CD4-positive, CD25-positive, alpha-beta regulatory T cell (primary cell): ENCODE results near the gene PERM1. TPM values are rescaled to one million over a fixed set of nuclear protein-coding genes. Genes with fewer than 3 reads are reported as not detected.

ENCODE experiments used
- ATAC-seq, 2 donors: fragments of 150-1000 bp; cut with Tn5 transposase; one replicate each; pipeline ENCODE4 v1.10.0; 2021; ENCODE audit warnings: low read depth in 2 of 2, moderate number of reproducible peaks in 2 of 2, moderate library complexity in 1 of 2
- DNase-seq, 3 donors: peaks; one replicate each; pipeline versions ENCODE4 v3.0.0 to v3.0.0-alpha.2; 2012 to 2022; ENCODE audit warnings: mixed read lengths in 1 of 3
- H3K27ac ChIP-seq: one replicate; pipeline ENCODE4 v1.7.0; 2013; ENCODE audit warnings: mild to moderate bottlenecking, low read length; ENCODE audit not compliant: insufficient read depth, poor library complexity, severe bottlenecking
- H3K27me3 ChIP-seq: one replicate; pipeline ENCODE4 v1.7.0; 2013; ENCODE audit warnings: low read length; ENCODE audit not compliant: control insufficient read depth, insufficient read depth
- H3K36me3 ChIP-seq: one replicate; pipeline ENCODE4 v1.7.0; 2013; ENCODE audit warnings: mild to moderate bottlenecking, low read length, moderate library complexity; ENCODE audit not compliant: control insufficient read depth, insufficient read depth
- H3K4me1 ChIP-seq: 2 replicates; pipeline ENCODE4 v1.7.0; 2013; ENCODE audit warnings: mild to moderate bottlenecking, low read length; ENCODE audit not compliant: insufficient read depth, control insufficient read depth, poor library complexity, severe bottlenecking
- H3K4me3 ChIP-seq: one replicate; pipeline ENCODE4 v1.7.0; 2013; ENCODE audit warnings: low read depth, mild to moderate bottlenecking, low read length, moderate library complexity
- H3K9me3 ChIP-seq, 2 experiments: 1 replicate in 1 of 2; 2 replicates in 1 of 2; pipeline ENCODE4 v1.7.0; 2013; ENCODE audit warnings: low read length in 2 of 2, mild to moderate bottlenecking in 1 of 2, moderate library complexity in 1 of 2; ENCODE audit not compliant: control insufficient read depth in 2 of 2
- H3K27ac Mint-ChIP-seq, 3 donors: one replicate each; pipeline ENCODE4 v1.8.0; 2020 to 2022; ENCODE audit warnings: mild to moderate bottlenecking in 3 of 3, mixed read lengths in 3 of 3, moderate library complexity in 2 of 3
- H3K27me3 Mint-ChIP-seq: one replicate; pipeline ENCODE4 v1.8.0; 2022; ENCODE audit warnings: mild to moderate bottlenecking, mixed read lengths
- H3K36me3 Mint-ChIP-seq: one replicate; pipeline ENCODE4 v1.8.0; 2020; ENCODE audit warnings: mixed read lengths
- H3K4me1 Mint-ChIP-seq, 4 donors: one replicate each; pipeline ENCODE4 v1.8.0; 2020 to 2022; ENCODE audit warnings: mixed read lengths in 4 of 4, mild to moderate bottlenecking in 1 of 4
- H3K4me3 Mint-ChIP-seq, 4 donors: one replicate each; pipeline ENCODE4 v1.8.0; 2020 to 2022; ENCODE audit warnings: mild to moderate bottlenecking in 4 of 4, mixed read lengths in 4 of 4, moderate library complexity in 3 of 4
- H3K9me3 Mint-ChIP-seq, 7 donors: one replicate each; pipeline ENCODE4 v1.8.0; 2020 to 2022; ENCODE audit warnings: mixed read lengths in 7 of 7, mild to moderate bottlenecking in 3 of 7, moderate library complexity in 2 of 7
- polyA plus RNA-seq, 4 donors: library from polyadenylated mRNA; unstranded; fragments of 300-500 nt; fragmentation: Illumina TruSeq; gene quantifications; one replicate each; pipeline ENCODE4 v1.2.3, GENCODE V29; 2021
- total RNA-seq: library from RNA; stranded (reverse); gene quantifications from one replicate; pipeline ENCODE4 v1.2.3, GENCODE V29; 2022

PERM1 gene
- total and polyA plus RNA-seq, 5 donors from 2014 or later, result not detected

DNA sequence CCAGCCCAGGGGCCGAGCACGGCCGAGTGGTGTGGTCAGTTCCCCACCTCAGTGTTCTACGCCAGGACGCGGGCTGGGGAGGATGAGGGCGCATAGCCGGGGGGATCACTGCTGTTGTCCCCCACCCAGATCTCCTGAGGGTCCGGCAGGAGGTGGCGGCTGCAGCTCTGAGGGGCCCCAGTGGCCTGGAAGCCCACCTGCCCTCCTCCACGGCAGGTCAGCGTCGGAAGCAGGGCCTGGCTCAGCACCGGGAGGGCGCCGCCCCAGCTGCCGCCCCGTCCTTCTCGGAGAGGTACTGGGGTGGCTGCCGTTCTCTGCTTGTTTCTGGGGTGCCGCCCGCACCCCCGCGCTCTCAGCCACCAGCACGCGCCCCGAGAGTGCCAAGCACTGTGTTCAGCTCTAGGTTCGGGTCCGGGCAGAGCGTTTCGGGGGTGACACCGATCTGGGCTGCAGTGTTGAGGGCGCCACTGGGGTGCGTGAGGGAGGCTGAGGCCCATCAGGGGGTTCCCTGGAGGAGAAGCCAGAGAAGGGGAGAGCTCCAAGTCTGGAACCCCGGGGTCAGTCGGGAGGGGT is 40.8 kb downstream of the PERM1 start:
- no peak overlapping the region for H3K4me3 ChIP-seq
- ATAC-seq (no peak), DNase-seq (no peak)
- Mint-ChIP-seq H3K4me3 (peak overlapping the region; percentile 70 to 84 (median 76)), H3K27me3 (peaks cover 26% of the 10 kb centered on the region), H3K36me3 (peaks cover 9% of the 10 kb centered on the region), H3K9me3 (no peaks in the 10 kb centered on the region), H3K27ac (no peak overlapping the region), H3K4me1 (peaks cover 0 to 13% (median 0%) of the 10 kb centered on the region in 4 donors)
- no peak overlapping the region for H3K27ac ChIP-seq
- no peaks in the 10 kb centered on the region for H3K27me3 ChIP-seq
- no peaks in the 10 kb centered on the region for H3K9me3 ChIP-seq
- H3K36me3 ChIP-seq, result no peaks in the 10 kb centered on the region
- peaks cover 27% of the 10 kb centered on the region for H3K4me1 ChIP-seq

DNA sequence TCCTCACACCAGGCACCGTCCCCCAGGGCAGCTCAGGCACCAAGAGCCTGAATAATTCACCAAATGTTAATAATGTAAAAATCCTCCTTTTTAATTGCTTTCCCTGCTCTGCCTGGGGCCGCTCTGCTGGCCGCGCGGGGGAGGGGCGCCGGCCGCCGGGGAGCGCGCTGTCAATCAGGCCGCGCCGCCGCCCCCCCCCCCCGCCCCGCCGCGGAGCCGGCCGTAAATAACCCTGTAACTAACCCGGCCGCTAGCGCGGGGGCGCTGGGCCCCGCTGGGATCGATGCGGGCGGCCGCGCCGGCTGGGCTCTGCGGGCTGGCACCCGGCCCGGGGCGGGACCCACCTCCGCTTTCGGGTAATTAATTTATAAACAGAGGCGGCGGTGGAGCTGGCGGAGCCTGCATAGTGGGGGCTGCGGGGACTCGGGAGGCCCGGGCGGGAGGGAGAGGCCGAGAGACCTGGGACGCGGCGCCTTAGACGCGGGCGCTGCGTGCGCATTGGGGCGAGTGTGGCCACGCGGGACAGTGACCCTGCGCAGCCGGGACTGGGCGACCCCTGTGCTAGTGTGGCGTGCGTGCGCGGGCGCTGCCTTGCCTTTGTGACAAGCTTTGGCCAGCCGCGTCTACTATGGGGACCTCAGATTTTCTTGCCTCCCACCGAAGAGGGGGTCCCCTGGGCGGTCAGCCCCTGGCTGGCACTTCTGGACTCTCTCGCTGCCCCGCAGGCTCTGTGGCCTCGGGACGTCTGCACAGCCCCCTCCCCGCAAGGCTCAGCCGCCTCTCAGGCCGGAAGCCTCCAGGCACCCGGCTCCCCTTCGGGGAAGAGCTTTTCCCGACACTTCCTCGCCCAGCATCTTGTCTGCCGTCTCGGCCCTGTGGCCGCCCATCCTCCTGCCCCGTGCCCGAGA is 41.5 kb downstream of the PERM1 start:
- peaks cover 0 to 13% (median 0%) of the 10 kb centered on the region in 4 donors for H3K4me1 Mint-ChIP-seq
- no peak overlapping the region for H3K27ac Mint-ChIP-seq
- H3K27me3 ChIP-seq, result no peaks in the 10 kb centered on the region
- DNase-seq (peak in 1 of 3 donors; percentile 26), ATAC-seq (peak in 1 of 2 donors; percentile 24)
- H3K27me3 Mint-ChIP-seq, result peaks cover 26% of the 10 kb centered on the region
- H3K4me3 Mint-ChIP-seq, result peak overlapping the region; percentile 66 to 84 (median 74)
- no peaks in the 10 kb centered on the region for H3K36me3 ChIP-seq
- peaks cover 2% of the 10 kb centered on the region for H3K36me3 Mint-ChIP-seq
- H3K27ac ChIP-seq, result no peak overlapping the region
- no peaks in the 10 kb centered on the region for H3K9me3 Mint-ChIP-seq
- H3K9me3 ChIP-seq, result no peaks in the 10 kb centered on the region
- H3K4me3 ChIP-seq, result no peak overlapping the region
- peaks cover 27% of the 10 kb centered on the region for H3K4me1 ChIP-seq

GRCh38 chr1:939511-940106 is 42.3 kb downstream of the PERM1 start:
- Mint-ChIP-seq H3K27me3 (peaks cover 31% of the 10 kb centered on the region), H3K4me3 (peak overlapping the region in 2 of 4 donors; percentile 16 to 54), H3K4me1 (peaks cover 0 to 16% (median 0%) of the 10 kb centered on the region in 4 donors), H3K9me3 (no peaks in the 10 kb centered on the region), H3K36me3 (no peaks in the 10 kb centered on the region), H3K27ac (no peak overlapping the region)
- H3K36me3 ChIP-seq, result no peaks in the 10 kb centered on the region
- no peaks in the 10 kb centered on the region for H3K27me3 ChIP-seq
- H3K9me3 ChIP-seq, result no peaks in the 10 kb centered on the region
- peaks cover 27% of the 10 kb centered on the region for H3K4me1 ChIP-seq
- no peak for ATAC-seq
- H3K27ac ChIP-seq, result no peak overlapping the region
- no peak overlapping the region for H3K4me3 ChIP-seq
- no peak for DNase-seq

DNA sequence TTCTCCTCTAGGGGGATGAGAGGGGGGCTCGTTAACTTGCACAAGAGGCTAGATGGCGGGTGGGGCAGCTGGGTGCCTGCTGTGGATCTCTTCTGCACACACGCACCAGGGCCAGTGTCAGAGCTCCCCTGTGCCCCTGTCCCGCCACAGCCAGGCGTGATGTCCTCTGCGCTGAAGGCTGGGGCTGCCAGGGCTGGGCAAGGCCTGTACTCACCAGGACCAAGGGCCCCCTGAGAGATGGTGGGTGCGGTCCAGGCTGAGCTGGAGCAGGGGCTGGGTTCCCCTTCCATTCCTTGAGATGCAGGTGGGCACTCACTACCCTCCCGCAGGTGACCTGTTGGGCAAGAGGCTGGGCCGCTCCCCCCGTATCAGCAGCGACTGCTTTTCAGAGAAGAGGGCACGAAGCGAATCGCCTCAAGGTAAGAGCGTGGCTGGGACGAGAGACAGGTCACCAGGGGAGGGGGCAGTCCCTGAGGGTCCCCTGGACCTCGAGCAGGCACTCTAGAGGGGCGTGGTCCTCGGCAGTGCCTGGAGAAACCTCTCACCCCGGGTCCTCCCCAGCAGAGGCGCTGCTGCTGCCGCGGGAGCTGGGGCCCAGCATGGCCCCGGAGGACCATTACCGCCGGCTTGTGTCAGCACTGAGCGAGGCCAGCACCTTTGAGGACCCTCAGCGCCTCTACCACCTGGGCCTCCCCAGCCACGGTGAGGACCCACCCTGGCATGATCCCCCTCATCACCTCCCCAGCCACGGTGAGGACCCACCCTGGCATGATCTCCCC is 43.0 kb downstream of the PERM1 start:
- H3K4me1 ChIP-seq, result peaks cover 27% of the 10 kb centered on the region
- no peak overlapping the region for H3K4me3 ChIP-seq
- H3K27me3 ChIP-seq, result no peaks in the 10 kb centered on the region
- no peak for ATAC-seq
- Mint-ChIP-seq H3K9me3 (no peaks in the 10 kb centered on the region), H3K36me3 (no peaks in the 10 kb centered on the region), H3K4me1 (peaks cover 0 to 16% (median 0%) of the 10 kb centered on the region in 4 donors), H3K4me3 (peak overlapping the region in 1 of 4 donors; percentile 16), H3K27ac (no peak overlapping the region), H3K27me3 (peaks cover 31% of the 10 kb centered on the region)
- no peaks in the 10 kb centered on the region for H3K9me3 ChIP-seq
- no peak for DNase-seq
- no peaks in the 10 kb centered on the region for H3K36me3 ChIP-seq
- no peak overlapping the region for H3K27ac ChIP-seq

DNA sequence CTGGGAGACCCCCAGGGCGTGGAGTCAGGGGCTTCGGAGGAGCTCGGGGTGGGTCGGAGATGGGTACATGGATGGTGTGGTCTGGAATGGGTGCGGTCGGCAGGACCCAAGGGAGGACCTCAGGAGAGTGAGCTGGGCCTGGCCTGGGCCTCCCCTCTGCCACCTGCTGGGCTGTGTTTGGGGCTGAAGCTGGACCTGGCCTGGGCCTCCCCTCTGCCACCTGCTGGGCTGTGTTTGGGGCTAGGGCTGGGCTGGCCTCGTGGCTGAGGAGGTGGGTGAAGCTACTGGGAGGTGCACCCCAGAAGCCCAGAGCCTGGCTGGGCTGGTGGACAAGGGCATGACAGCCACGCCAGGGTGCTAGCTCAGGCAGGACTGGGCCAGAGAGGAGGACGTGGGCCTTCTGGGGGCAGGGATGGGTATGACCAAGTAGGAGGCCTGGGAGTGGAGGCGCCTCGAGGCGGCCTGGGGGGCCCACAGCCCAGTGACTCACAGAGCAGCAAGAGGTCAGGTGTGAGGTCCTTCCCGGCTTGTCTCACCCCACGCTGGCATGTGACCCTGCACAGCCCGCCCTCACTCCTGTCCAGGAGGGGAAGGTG is 43.7 kb downstream of the PERM1 start:
- H3K27ac Mint-ChIP-seq, result no peak overlapping the region
- ATAC-seq (no peak), DNase-seq (no peak)
- no peaks in the 10 kb centered on the region for H3K9me3 ChIP-seq
- H3K27ac ChIP-seq, result no peak overlapping the region
- no peaks in the 10 kb centered on the region for H3K36me3 ChIP-seq
- peaks cover 32% of the 10 kb centered on the region for H3K27me3 Mint-ChIP-seq
- no peaks in the 10 kb centered on the region for H3K27me3 ChIP-seq
- H3K36me3 Mint-ChIP-seq, result no peaks in the 10 kb centered on the region
- peak overlapping the region in 1 of 4 donors; percentile 48 for H3K4me3 Mint-ChIP-seq
- H3K4me1 Mint-ChIP-seq, result peaks cover 0 to 15% (median 0%) of the 10 kb centered on the region in 4 donors
- H3K4me1 ChIP-seq, result peaks cover 27% of the 10 kb centered on the region
- no peak overlapping the region for H3K4me3 ChIP-seq
- H3K9me3 Mint-ChIP-seq, result no peaks in the 10 kb centered on the region

- DNase-seq (no peak), ATAC-seq (no peak)
- Histone ChIP-seq H3K36me3 (no peaks in the 10 kb centered on the region), H3K27me3 (no peaks in the 10 kb centered on the region), H3K4me3 (no peak overlapping the region), H3K4me1 (peaks cover 23% of the 10 kb centered on the region), H3K9me3 (no peaks in the 10 kb centered on the region), H3K27ac (no peak overlapping the region)
- Mint-ChIP-seq H3K4me1 (peaks cover 0 to 13% (median 0%) of the 10 kb centered on the region in 4 donors), H3K9me3 (no peaks in the 10 kb centered on the region), H3K27me3 (peaks cover 29% of the 10 kb centered on the region), H3K4me3 (no peak overlapping the region), H3K36me3 (no peaks in the 10 kb centered on the region), H3K27ac (no peak overlapping the region)
Observed at GRCh38 chr1:937521-937920, 44.4 kb downstream of the PERM1 start.
